GM19099 (cell line): ENCODE results near the gene GPR39.

ENCODE experiments used
- POLR2A ChIP-seq: IDR thresholded peaks from 3 replicates; pipeline ENCODE4 v1.6.1; 2011; ENCODE audit warnings: low read depth; ENCODE audit not compliant: insufficient read length; ENCODE audit errors: extremely low read depth

GPR39 gene

DNA sequence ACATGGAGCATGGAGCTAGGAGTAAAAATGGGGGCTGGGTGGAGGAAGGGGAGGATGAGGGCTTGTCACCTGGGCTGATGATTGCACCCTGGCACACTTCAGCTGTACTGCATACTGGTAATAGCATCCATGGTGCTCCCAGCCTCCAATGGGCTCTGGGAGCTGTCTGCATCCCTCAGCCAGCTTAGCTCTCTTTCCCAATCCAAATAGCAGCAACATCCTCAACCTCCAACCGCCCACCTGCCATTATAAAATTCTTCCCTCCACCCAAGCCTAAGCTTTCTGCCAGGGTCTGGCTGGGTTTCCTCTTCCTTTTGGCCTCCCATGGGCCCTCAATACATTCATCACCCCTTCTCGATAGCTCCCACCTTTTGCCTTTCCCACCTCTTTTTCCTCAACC lies 143.3 kb downstream of the GPR39 start:
- no peak for TF ChIP-seq POLR2A

DNA sequence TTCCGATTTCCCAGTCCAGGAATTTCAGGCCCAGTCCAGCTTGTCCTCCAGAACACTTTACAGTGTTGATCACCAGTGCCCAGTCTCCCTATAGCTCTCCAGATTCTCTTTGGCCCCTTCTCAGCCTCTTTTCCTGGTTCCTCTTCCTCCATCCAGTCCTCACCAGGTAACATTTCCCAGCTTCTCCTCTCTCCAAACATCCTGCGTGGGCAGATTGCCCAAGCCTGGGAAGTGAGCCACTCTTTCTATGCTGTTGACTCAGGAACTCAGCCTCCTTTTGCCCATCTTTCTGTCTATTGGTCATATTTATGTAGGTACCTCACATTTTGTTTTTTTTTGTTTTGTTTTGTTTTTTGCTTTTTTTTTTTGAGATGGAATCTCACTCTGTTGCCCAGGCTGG lies 144.0 kb downstream of the GPR39 start:
- no peak for TF ChIP-seq POLR2A

DNA sequence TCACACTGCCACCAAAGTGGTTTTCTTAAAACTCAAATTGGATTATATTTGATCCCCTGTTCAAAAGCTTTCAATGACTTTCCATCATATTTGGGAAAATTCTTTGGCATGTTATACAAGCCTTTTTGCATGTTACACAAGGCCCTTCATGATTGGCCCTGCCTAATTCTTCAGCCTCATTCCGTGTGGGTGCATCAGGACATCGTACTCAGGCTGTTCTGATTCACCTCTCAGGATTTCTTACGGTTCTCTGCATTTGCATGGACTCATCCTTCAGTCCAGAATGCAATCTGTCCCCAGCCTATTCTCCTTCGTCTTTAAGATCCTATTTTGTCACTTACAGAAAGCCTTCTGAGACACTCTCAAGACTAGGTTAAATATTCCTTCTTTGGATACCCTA lies 145.6 kb downstream of the GPR39 start:
- no peak for TF ChIP-seq POLR2A

DNA sequence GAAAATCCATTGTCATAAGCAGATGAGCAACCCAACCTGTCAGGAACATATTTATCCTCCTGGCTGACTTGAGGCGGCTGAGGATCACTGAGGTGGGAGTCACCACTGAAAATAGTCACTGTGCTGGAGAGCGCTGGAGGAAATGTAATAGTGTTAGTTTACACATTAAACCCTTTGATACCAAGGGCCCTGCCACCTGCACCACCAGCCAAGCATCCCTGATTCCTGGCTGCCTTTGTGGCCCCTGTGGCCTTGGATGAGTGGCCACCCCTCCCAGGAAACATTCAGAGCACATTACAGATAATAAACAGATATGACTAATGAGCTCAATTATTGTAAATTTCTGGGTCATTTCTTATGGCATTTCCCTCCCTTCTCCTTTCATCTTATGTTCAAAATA lies 147.5 kb downstream of the GPR39 start:
- TF ChIP-seq POLR2A = no peak

DNA sequence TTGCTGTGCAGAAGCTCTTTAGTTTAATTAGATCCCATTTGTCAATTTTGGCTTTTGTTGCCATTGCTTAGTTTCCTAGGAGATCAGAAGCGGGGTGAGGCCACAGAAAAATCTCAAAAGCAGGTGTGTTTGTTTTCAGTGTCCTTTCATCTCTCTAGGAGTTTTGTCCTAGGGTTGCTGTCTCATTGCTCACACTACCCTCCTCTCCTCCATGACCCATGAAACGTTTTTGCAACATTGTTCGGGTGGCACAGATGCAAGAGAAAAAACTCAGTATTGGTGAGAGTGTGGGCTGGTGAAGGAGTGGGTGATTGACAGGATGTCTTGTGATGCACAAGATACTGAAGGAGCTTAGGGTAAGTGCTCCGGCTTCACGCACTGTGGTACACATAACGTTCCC lies 149.8 kb downstream of the GPR39 start:
- no peak for TF ChIP-seq POLR2A

DNA sequence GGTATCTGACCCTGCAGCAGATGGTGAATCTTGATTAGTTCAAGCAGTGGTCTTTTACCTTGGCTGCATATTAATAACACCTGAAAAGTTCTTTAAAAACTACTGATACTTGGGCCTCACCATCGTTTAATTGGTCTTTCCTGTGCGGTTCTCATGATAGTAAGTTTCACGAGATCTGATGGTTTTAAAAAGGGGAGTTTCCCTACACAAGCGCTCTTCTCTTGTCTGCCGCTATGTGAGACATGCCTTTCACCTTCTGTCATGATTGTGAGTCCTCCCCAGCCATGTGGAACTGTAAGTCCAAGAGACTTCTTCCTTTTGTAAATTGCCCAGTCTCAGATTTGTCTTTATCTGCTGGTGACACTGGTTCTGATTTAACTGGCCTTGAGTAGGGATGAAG lies 151.1 kb downstream of the GPR39 start:
- no peak for TF ChIP-seq POLR2A

DNA sequence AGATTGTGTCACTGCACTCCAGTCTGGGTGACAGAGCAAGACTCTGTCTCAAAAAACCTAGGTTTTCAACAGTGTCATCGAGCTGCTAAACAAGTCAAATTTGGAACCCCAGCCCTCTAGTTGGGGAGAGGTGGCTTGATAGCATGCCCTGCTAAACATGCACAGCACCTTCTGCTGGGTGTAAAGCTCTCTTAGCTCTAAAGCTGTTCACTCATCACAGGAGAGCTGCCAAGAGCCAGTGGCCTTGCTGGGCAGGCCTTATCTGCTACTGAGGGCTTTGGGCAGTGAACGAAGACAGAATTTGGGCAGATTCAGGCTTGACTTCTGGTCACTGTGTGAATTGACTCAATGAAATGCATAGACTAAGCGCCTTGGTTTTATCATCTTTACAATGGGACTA lies 152.1 kb downstream of the GPR39 start:
- no peak for TF ChIP-seq POLR2A

DNA sequence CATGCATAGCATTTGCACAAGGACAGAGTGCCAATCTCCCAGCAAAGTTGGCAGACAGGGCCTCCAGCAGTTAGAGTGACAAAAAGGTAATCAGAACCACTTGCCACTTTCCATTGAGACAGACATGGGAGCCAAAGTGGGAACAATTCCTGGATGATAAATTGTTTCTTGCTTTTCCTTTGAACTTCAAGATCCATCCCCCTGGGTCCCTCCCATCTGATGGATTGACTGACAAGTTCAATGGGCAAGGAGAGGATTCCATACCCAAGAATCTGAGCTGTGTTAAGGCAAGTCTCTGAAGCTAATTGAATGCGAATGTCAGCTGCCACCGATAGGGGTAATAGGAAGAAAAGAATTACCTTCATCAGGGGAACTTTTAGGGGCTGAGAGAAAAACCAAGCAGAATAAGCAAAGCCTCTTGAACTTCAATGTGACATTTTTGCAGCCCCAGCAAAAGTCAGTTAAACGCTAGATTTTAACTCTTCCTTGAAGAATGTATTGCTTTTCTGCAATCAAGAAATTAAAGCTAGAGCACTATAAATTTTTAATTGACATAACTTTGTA lies 156.9 kb downstream of the GPR39 start:
- TF ChIP-seq POLR2A = no peak

DNA sequence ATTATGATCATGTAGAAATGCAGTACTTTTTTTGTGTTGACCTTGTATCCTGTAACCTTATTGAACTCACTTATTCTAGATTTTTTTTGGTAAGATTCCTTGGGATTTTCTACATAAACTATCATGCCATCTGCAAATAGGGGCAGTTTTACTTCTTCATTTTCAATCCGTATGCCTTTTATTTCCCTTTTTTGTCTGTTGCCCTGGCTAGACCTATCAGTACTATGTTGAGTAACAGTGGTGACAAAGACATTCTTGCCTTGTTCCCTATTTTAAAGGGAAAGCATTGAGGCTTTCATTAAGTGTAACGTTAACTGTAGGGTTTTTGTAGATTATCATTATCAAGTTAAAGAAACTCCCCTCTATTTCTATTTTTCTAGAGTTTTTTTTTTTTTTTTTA lies 161.1 kb downstream of the GPR39 start:
- no peak for TF ChIP-seq POLR2A

DNA sequence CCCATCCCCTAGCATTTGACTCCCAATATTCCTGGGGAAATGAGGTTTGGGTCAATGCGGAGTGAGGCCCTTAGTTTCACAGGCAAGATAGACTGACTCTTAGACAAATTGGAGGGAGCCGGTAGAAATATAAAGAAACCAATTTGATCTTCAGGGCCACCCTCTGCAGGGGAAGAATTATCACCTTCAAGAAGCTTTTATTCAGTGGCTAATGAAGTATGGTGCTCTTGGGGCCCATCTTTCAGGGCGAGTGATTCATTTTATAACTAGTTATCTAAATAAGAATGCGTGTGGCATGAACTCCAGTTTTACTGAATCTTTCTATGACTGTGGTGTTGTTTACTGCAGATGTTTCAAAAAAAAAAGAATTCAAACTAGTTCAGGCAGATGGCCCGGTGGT lies 165.0 kb downstream of the GPR39 start:
- no peak for TF ChIP-seq POLR2A

DNA sequence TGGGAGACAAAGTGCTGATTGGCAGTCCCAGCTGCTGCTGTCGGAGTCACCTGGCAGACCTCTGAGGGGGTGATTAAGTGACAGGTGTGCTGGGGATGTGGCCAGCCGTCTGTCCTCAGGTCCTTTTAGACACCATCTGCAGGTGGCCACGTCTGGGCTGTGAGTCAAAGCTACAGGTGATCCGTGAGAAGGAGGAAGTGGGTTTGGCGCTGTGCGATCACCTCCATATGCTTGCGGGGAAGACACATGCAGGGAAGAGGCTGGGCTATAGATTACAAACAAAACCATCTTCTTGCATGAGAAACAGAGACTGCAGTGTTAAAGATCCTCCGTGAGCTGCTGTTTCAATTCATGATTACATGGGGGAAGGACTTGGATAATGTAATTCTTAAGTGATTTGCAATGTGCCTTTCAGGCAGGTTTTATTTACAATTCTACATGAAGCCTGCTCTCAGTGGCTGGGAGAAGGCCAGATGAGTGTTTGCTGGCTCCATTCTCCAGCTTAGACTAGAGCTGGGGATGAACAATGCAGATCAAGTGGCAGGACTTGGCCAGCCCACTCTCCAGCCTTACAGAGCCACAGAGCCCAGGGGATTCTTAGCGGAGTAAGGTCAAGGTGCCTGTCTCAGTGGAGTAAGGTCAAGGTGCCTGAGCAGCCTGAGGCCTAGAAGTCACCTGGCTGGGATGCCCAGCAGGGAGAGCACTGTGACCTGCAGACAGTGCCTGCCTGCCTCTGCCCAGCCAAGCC lies 165.6 kb downstream of the GPR39 start:
- no peak for TF ChIP-seq POLR2A

DNA sequence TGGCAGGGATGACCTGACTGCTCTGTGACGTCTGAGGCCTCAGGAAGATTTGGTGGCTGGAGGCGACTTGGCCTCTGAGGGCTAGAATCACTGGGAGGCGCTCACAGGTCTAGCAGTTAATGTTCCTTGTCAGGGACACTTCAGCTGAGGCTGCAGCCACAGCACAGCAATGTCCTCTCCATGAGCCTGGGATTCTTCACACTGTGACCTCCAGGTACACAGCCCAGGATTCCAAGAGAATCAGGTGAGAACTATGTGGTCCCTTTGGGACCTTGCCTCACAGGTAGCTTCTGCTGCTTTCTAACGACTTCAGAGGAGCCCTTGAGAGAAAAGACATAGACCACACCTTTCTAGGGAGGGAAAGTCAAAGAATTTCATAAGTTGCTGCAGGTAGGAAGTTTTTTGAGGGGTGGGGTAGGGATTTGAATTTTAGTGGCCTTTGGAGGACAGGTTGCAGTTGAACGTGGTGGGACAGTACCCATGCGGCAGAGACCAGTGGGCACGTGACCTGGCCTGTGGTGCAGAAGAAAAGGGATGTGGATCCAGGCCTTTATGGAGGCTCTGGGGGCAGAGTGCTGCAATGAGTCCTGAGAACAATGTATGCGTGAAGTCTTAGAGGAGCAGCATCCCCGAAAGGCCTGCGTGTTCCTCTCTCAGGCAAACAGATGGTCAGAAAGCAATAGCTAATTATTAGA lies 167.2 kb downstream of the GPR39 start:
- no peak for TF ChIP-seq POLR2A

DNA sequence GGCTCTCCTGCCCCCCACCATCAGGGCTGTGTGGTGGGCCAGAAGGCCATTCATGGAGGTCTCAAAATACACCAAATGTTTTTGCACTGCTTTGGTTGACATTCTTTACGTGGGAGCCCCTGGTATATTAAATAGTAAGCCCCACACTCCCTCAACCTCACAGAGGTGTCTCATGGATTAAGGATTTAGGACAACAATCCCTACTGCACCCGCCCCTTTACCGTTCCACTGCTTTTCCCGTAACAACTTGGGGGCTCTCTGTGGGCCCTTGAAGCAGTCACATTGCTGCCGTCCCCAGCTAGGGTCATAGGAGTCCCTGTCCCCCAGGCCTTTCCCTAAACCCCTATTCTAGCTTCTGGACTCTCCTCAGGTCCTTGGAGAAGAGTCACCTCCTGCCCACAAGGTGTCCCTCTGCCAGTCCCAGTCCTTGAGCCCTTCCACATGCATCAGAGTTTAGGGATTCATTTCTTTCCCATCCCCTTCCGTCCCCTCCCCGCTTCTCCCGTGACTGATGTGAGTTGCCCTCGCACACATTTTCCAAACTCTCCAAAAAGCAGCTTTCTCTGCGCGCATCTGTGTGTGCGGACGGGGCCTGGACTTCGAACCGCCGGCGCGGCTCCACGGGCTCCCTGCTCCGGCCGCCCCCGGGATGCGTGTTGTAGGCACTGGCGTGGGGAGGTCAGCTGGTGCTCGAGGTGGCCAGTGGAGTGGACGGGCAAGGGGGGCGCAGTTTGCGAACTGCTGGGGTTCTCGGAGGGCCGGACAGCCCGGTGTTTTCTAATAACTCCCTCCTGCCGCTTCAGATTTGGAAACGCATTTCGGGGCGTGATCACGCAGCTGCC lies 168.6 kb downstream of the GPR39 start:
- no peak for TF ChIP-seq POLR2A

DNA sequence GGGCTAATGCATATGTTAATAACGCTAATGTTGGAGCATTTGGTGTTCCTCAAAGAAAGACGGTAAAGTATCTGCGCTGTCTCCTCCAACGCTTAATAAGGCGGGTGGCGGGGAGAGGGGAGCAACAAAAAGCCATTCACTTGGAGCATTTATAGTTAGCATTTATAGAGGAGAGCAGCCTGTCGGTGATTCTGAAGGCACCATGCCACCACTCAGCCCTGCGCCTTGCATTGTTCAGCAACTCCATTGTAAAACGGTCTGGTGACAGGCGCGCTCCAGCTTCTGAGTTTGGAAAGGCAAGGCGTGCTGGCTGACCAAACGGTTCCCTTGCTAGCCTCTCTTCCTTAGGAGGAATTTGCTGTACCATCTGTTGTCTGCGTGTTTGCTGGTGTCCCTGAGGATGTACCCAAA lies 169.5 kb downstream of the GPR39 start:
- no peak for TF ChIP-seq POLR2A

DNA sequence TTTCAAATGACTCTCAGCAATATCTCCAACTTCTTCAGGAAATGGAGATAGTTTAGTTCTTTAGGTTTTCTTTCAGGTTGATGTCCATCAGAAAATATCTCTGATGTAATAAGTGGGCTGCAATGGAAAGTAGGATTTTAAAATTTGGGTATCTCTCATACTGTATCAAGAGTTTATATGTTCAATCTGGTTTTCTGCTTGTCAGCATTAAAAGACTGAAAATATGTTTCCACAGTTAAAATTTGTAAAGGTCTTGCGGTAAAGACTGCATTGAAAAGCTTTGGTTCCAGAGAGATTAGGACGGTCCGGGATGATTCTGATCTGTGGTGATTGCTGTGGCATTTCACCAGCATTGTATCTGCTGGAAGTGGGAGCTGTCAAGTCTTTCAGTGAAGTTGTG lies 170.2 kb downstream of the GPR39 start:
- TF ChIP-seq POLR2A = no peak
